DOHH2 (cell line): ENCODE measurements around the gene CRYBG3.

Experiments
- H3F3A ChIP-seq: fragments of 200-600 bp; sonication (generic), shearing (Covaris generic); 2 replicates; pipeline ENCODE4 v1.6.0; 2016; ENCODE audit warnings: antibody characterized with exemption, mild to moderate bottlenecking; ENCODE audit not compliant: control insufficient read depth, insufficient read depth
- H3K27ac ChIP-seq: fragments of 200-600 bp; sonication (generic); 2 replicates; pipeline ENCODE4 v1.5.1; 2014; ENCODE audit warnings: low read depth, mild to moderate bottlenecking, low read length, moderate library complexity
- H3K27me3 ChIP-seq: fragments of 200-600 bp; sonication (generic); 2 replicates; pipeline ENCODE4 v1.6.1; 2014; ENCODE audit warnings: mild to moderate bottlenecking, low read length, mixed read lengths; ENCODE audit not compliant: control insufficient read depth
- H3K36me3 ChIP-seq: fragments of 200-600 bp; sonication (generic); 2 replicates; pipeline ENCODE4 v1.6.1; 2014; ENCODE audit warnings: mild to moderate bottlenecking, low read length, moderate library complexity, mixed read lengths; ENCODE audit not compliant: control insufficient read depth
- H3K4me1 ChIP-seq: fragments of 200-600 bp; sonication (generic); 2 replicates; pipeline ENCODE4 v1.6.1; 2014; ENCODE audit warnings: mild to moderate bottlenecking, low read length, mixed read lengths; ENCODE audit not compliant: control insufficient read depth
- H3K4me2 ChIP-seq: fragments of 200-600 bp; sonication (generic); 2 replicates; pipeline ENCODE4 v1.6.0; 2014; ENCODE audit warnings: mild to moderate bottlenecking, low read length, moderate library complexity
- H3K4me3 ChIP-seq: fragments of 200-600 bp; sonication (generic); 2 replicates; pipeline ENCODE4 v1.5.1; 2014; ENCODE audit warnings: mild to moderate bottlenecking, low read length, mixed read lengths
- H3K79me2 ChIP-seq: fragments of 200-600 bp; sonication (generic); 2 replicates; pipeline ENCODE4 v1.6.1; 2014; ENCODE audit warnings: mild to moderate bottlenecking, low read length, mixed read lengths; ENCODE audit not compliant: control insufficient read depth
- H3K9me2 ChIP-seq: fragments of 200-600 bp; sonication (generic); replicated peaks from 2 replicates; pipeline ENCODE4 v1.6.1; 2014; ENCODE audit warnings: mild to moderate bottlenecking, low read length, mixed read lengths; ENCODE audit not compliant: control insufficient read depth
- H3K9me3 ChIP-seq: fragments of 200-600 bp; sonication (generic); 2 replicates; pipeline ENCODE4 v1.6.1; 2014; ENCODE audit warnings: antibody characterized with exemption, low read length, mixed read lengths; ENCODE audit not compliant: control insufficient read depth, insufficient read depth
- H4K20me1 ChIP-seq: fragments of 200-600 bp; sonication (generic); 2 replicates; pipeline ENCODE4 v1.6.0; 2014; ENCODE audit warnings: low read depth, mild to moderate bottlenecking, antibody characterized with exemption, low read length, moderate library complexity; ENCODE audit not compliant: control insufficient read depth, insufficient read depth
- CTCF ChIP-seq: fragments of 200-600 bp; sonication (generic); IDR thresholded peaks from one replicate; pipeline ENCODE4 v1.5.1; 2014; ENCODE audit warnings: antibody characterized with exemption, mild to moderate bottlenecking, low read depth, low read length; ENCODE audit not compliant: poor library complexity, severe bottlenecking
- EZH2phosphoT487 ChIP-seq: fragments of 200-600 bp; sonication (generic); IDR thresholded peaks from 2 replicates; pipeline ENCODE4 v1.6.1; 2017; ENCODE audit warnings: borderline replicate concordance, mild to moderate bottlenecking, antibody characterized with exemption, low read length, moderate library complexity, mixed read lengths

The CRYBG3 gene

GRCh38 chr3:97994328-97994945, 172.6 kb downstream of the CRYBG3 start:
- Histone ChIP-seq H3K4me2 (no peak overlapping the region), H3K4me3 (no peak overlapping the region)
- TF ChIP-seq CTCF (no peak), EZH2phosphoT487 (no peak)

More at GRCh38 chr3:97994328-97994945, 172.6 kb downstream of the CRYBG3 start:
- Histone ChIP-seq H3K4me1 (no peaks in the 10 kb centered on the region), H4K20me1 (no peaks in the 10 kb centered on the region), H3K9me3 (no peaks in the 10 kb centered on the region), H3K9me2 (no peaks in the 10 kb centered on the region), H3K27ac (no peak overlapping the region), H3K36me3 (no peaks in the 10 kb centered on the region), H3F3A (no peaks in the 10 kb centered on the region), H3K79me2 (no peaks in the 10 kb centered on the region), H3K27me3 (0 out of 2 replicates have a peak, but pooled peaks cover 2% of the 10 kb centered on the region)
